ENCODE measurements around the gene CRB2.
A peak's percentile ranks its signal among the peaks of the same experiment; 100 is the strongest.

The CRB2 gene

DNA sequence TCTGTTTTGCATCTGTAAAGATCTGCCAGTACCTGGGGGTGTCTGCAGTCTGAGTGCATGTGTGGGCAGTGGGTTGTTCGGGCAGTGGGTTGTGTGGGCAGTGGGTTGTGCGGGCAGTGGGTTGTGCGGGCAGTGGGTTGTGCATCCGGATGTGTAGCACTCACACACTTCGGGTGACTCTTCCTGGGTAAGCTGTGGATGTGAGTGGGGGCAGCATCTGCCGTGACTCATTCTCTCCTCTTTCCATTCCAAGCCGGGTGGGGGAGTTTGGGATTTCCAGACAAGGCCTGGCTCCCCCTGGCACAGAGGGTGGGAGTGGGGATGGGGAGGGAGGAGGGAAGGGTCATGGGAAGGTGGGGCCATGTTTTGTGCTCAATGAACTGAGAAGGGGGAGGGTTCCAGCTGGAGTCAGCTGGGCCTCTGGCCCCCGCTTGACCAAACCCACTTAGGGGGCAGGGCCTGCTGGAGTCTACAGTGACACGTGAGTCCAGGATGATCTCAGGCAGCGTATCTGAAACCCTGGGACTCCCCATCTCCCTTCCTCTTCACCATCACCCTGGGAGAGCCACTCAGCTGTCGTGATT lies 8.3 kb downstream of the CRB2 start:
- peak; percentile 68 for FAIRE-seq
- DNase-seq (ENCODE audit: low spot score), result peak; percentile 77

- DNase-seq (ENCODE audit: low spot score), result no peak
- no peak for FAIRE-seq
These were observed 9.4 kb downstream of the CRB2 start for GRCh38 chr9:123365287-123365880.

DNA sequence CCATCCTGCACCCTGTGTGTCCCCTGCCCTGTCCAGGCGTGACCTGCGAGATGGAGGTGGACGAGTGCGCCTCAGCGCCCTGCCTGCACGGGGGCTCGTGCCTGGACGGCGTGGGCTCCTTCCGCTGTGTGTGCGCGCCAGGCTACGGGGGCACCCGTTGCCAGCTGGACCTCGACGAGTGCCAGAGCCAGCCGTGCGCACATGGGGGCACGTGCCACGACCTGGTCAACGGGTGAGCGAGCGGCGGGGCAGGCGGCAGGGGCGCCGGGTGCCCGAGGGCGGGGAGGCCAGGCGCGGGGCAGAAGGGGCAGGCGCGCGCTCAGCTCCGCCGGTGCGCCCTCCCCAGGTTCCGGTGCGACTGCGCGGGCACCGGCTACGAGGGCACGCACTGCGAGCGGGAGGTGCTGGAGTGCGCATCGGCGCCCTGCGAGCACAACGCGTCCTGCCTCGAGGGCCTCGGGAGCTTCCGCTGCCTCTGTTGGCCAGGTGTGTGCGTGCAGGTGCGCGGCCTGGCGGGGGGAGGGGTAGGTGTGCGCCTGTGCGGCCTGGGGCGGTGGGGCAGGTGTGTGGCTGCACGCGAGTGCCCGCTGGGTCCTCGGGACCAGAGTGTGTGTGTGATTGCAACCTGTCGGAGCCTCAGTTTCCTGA lies 10.0 kb downstream of the CRB2 start:
- DNase-seq (ENCODE audit: low spot score) (no peak), FAIRE-seq (no peak)

DNA sequence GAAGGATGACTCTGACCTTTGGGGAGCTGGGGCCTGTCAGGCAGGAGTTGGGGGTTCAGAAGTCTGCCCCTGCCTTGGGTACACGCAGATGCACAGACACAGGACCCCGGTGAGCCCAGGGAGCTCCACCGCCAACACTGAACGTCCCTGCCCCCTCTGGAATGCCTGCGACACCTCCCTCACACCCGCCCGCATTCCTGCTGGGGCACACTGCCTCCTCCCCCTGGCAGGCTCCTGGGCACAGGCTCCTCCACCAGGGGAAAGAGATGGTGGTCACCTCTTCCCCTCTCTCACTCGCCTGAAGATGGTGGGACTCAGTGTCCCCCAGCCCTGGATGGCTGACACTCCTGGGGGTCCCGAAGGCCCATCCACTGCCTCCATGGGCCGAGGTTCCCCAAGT lies 12.0 kb downstream of the CRB2 start:
- FAIRE-seq, result no peak

GRCh38 chr9:123368536-123369153 lies 12.6 kb downstream of the CRB2 start:
- DNase-seq (ENCODE audit: low spot score) (no peak), FAIRE-seq (no peak)

More for the DNA sequence above, 12.0 kb downstream of the CRB2 start:
- peak; percentile 79 for DNase-seq (ENCODE audit: low spot score)

- FAIRE-seq (no peak), DNase-seq (ENCODE audit: low spot score) (no peak)
These were observed 13.3 kb downstream of the CRB2 start for GRCh38 chr9:123369296-123369695.

GRCh38 chr9:123370108-123370507 lies 14.1 kb downstream of the CRB2 start:
- FAIRE-seq (no peak), DNase-seq (ENCODE audit: low spot score) (no peak)

- DNase-seq (ENCODE audit: low spot score) (no peak), FAIRE-seq (no peak)
These were observed 14.7 kb downstream of the CRB2 start for GRCh38 chr9:123370526-123371227.

- DNase-seq (ENCODE audit: low spot score) (no peak), FAIRE-seq (no peak)
These were observed 15.2 kb downstream of the CRB2 start for GRCh38 chr9:123371228-123371584.

GRCh38 chr9:123371805-123372590 lies 16.0 kb downstream of the CRB2 start:
- DNase-seq (ENCODE audit: low spot score) (no peak), FAIRE-seq (no peak)

DNA sequence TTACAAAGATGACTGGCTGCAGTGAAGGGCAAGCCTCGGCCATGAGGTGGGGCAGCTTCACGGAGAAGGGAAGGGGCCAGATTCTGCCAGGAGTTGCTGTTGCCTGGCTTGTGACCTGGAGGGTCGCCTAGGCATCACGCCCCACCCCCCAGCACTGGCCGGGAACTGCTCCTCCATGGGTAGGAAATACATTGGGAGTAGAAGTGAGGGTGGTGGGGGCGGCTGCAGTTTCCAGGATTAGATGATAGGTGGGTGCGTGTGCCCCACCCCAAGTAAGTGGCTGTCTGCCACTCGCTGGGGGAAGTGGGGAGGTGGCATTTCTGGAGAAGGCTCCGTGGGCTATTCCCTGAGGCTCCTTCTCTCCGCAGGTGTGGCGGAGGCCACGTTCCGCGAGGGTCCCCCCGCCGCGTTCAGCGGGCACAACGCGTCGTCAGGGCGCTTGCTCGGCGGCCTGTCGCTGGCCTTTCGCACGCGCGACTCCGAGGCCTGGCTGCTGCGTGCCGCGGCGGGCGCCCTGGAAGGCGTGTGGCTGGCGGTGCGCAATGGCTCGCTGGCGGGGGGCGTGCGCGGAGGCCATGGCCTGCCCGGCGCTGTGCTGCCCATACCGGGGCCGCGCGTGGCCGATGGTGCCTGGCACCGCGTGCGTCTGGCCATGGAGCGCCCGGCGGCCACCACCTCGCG lies 16.9 kb downstream of the CRB2 start:
- DNase-seq (ENCODE audit: low spot score) (no peak), FAIRE-seq (no peak)

GRCh38 chr9:123373447-123373923 lies 17.5 kb downstream of the CRB2 start:
- DNase-seq (ENCODE audit: low spot score) (no peak), FAIRE-seq (no peak)

GRCh38 chr9:123373946-123374345 lies 17.9 kb downstream of the CRB2 start:
- FAIRE-seq, result no peak
- no peak for DNase-seq (ENCODE audit: low spot score)

DNA sequence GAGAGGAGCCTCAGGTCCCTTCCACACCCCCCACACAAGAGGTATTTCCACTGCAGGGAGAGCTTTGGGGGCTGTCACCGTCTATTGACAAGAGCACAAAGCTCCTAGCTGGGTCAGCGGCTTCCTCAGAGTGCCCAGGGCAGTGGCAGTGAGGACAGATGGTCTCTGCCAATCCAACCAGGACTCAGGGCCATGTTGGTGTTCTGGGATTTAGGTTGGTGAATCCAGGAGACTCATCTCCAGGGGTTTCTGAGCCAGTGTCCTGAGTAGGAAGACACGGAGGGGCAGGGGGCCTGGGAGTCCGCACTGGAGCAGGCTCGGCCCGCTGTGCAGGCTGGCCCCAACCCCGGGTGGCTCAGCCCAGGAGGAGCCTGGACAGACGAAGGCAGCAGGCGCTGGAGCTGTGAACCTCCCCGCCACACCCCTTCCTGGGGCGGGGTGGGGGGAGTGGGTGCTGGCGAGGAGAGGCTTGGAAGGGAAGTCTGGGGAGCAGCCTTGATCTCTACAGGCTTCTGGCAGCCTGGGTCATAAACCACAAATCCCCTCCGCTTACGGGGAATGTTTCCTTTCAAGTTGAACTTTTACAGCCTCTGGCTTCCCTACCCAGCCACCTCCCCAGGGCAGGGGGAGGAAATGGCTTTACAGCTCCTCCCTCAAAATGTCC lies 19.6 kb downstream of the CRB2 start:
- no peak for FAIRE-seq
- peak; percentile 35 for DNase-seq (ENCODE audit: low spot score)

DNA sequence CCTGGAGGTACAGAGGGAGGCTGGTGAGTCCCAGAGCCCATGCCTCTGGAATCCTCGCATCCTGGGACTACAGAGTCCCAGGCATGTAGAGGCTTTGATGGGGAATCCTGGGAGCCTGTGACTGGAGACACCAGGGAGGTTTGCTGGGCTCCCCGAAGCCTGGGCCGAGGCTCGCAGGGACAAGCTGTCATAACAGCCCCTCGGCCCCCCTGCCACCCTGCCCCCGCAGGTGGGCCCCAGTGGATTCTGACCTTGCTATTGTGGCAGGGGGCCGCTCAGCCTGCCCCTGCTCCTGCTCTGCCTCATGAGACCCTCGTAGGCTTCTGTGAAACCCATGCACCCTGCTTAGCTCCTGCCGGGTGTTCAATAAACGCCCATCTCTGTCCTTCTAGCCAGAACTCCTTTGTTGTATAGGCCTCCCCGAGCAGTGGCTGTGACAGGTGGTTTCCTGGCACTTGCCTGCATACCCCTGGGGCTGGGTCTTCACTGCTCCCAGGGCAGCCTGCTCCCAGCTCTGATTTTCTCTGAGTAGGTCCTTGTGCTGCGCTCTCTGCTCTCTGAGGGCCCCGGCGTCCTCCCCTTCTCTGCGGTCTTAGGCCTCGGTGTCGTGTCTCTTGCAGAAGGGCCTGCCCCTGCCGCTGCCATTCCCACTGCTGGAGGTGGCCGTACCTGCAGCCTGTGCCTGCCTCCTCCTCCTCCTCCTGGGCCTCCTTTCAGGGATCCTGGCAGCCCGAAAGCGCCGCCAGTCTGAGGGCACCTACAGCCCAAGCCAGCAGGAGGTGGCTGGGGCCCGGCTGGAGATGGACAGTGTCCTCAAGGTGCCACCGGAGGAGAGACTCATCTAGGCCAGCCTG lies 20.4 kb downstream of the CRB2 start:
- DNase-seq (ENCODE audit: low spot score) (no peak), FAIRE-seq (no peak)

- no peak for FAIRE-seq
These were observed 21.4 kb downstream of the CRB2 start for GRCh38 chr9:123377211-123377971.

GRCh38 chr9:123378025-123378424 lies 22.0 kb downstream of the CRB2 start:
- DNase-seq (ENCODE audit: low spot score) (no peak), FAIRE-seq (no peak)

More at GRCh38 chr9:123377211-123377971, 21.4 kb downstream of the CRB2 start:
- no peak for DNase-seq (ENCODE audit: low spot score)

DNA sequence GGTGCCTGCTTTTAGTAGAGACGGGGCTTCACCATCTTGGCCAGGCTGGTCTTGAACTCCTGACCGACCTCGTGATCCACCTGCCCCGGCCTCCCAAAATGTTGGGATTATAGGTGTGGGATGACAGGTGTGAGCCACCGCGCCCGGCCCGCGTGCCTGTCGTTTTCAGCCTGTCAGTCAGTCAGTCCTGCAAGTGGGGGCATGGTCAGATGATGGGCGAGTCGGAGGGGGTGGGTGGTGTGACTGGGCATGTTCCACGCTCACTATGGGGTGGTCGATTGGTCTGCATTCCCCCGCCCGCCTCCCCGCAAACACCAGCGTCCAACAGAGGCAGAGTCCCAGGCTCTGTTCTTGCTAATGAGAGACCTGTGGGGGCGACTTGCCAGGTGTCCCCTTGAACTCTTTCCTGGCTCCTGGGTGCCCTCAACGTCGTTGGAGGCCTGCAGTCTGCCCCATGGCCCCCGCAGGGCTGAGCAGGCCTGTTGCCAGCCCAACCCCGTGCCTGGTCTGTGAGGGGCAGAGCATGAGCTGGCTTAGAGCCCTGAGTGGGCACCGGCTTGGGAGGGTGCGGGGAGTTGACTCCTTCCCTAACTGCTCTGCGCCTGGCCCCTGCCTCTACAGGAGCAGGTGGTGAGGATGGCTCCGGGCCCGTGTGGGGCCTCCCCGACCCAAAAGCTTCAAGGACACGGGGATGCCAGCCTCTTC lies 23.1 kb downstream of the CRB2 start:
- DNase-seq (ENCODE audit: low spot score), result no peak
- no peak for FAIRE-seq

Measured in urothelium cell line (cell line).